Parathyroid adenoma (tissue), 2 donors: ENCODE results near the gene TBX2.
"Not testable (repeated sequence)": the region's sequence is repeated elsewhere in the genome, so short reads cannot be mapped to it uniquely, and the experiment has no call there.

Experiments
- H2AFZ ChIP-seq: fragments of 300-600 bp; sonication (generic); one replicate; pipeline ENCODE4 v1.7.0; 2017; ENCODE audit warnings: antibody characterized with exemption, mild to moderate bottlenecking
- H3K27ac ChIP-seq: fragments of 300-600 bp; sonication (generic); one replicate; pipeline ENCODE4 v1.7.0; 2017
- H3K27me3 ChIP-seq: fragments of 300-600 bp; sonication (generic); one replicate; pipeline ENCODE4 v1.7.0; 2017; ENCODE audit warnings: low read length; ENCODE audit not compliant: control insufficient read depth, insufficient read depth
- H3K36me3 ChIP-seq: fragments of 300-600 bp; sonication (generic); one replicate; pipeline ENCODE4 v1.7.0; 2017; ENCODE audit warnings: low read length; ENCODE audit not compliant: control insufficient read depth, insufficient read depth
- H3K4me1 ChIP-seq: fragments of 300-600 bp; sonication (generic); one replicate; pipeline ENCODE4 v1.7.0; 2017; ENCODE audit warnings: control low read depth
- H3K4me2 ChIP-seq: fragments of 300-600 bp; sonication (generic); one replicate; pipeline ENCODE4 v1.7.0; 2017; ENCODE audit warnings: low read length
- H3K4me3 ChIP-seq: fragments of 300-600 bp; sonication (generic); one replicate; pipeline ENCODE4 v1.7.0; 2017; ENCODE audit warnings: low read depth, low read length
- H3K79me2 ChIP-seq: fragments of 300-600 bp; sonication (generic); one replicate; pipeline ENCODE4 v1.7.0; 2017; ENCODE audit warnings: control low read depth
- H3K9ac ChIP-seq: fragments of 300-600 bp; sonication (generic); one replicate; pipeline ENCODE4 v1.7.0; 2017; ENCODE audit warnings: mild to moderate bottlenecking
- H3K9me3 ChIP-seq: fragments of 300-600 bp; sonication (generic); one replicate; pipeline ENCODE4 v1.7.0; 2017; ENCODE audit warnings: low read length; ENCODE audit not compliant: control insufficient read depth
- CTCF ChIP-seq: fragments of 300-600 bp; sonication (generic); IDR thresholded peaks from one replicate; pipeline ENCODE4 v1.7.0; 2017; ENCODE audit warnings: antibody characterized with exemption, mild to moderate bottlenecking
- donor health status: primary hyperparathyroidism.

The TBX2 gene

GRCh38 chr17:61444075-61444474 is 44.4 kb downstream of the TBX2 start:
- Histone ChIP-seq H3K36me3 (no peaks in the 10 kb centered on the region), H3K4me2 (no peak overlapping the region), H3K27ac (no peak overlapping the region), H3K9ac (no peak overlapping the region), H2AFZ (no peak overlapping the region), H3K4me1 (no peaks in the 10 kb centered on the region), H3K27me3 (no peaks in the 10 kb centered on the region), H3K4me3 (no peak overlapping the region), H3K79me2 (no peaks in the 10 kb centered on the region), H3K9me3 (no peaks in the 10 kb centered on the region)
- TF ChIP-seq CTCF: no peak

- H3K4me2 ChIP-seq: no peak overlapping the region
- H3K4me3 ChIP-seq: no peak overlapping the region
- no peaks in the 10 kb centered on the region for H3K36me3 ChIP-seq
- TF ChIP-seq CTCF: no peak
- H2AFZ ChIP-seq: no peak overlapping the region
- H3K79me2 ChIP-seq: no peaks in the 10 kb centered on the region
- H3K9ac ChIP-seq: no peak overlapping the region
- no peaks in the 10 kb centered on the region for H3K9me3 ChIP-seq
- H3K27me3 ChIP-seq: no peaks in the 10 kb centered on the region
- no peaks in the 10 kb centered on the region for H3K4me1 ChIP-seq
- no peak overlapping the region for H3K27ac ChIP-seq
These were observed 45.2 kb downstream of the TBX2 start for GRCh38 chr17:61444831-61445230.

GRCh38 chr17:61447358-61447757 is 47.7 kb downstream of the TBX2 start:
- Histone ChIP-seq H3K4me2 (no peak overlapping the region), H3K4me1 (no peaks in the 10 kb centered on the region), H3K79me2 (no peaks in the 10 kb centered on the region), H3K4me3 (no peak overlapping the region), H3K27ac (no peak overlapping the region), H2AFZ (no peak overlapping the region), H3K27me3 (peaks cover 10% of the 10 kb centered on the region), H3K36me3 (no peaks in the 10 kb centered on the region), H3K9ac (no peak overlapping the region), H3K9me3 (no peaks in the 10 kb centered on the region)
- no peak for TF ChIP-seq CTCF

- H3K27me3 ChIP-seq: peaks cover 16% of the 10 kb centered on the region
- no peaks in the 10 kb centered on the region for H3K4me1 ChIP-seq
- TF ChIP-seq CTCF: no peak
These were observed 48.4 kb downstream of the TBX2 start for GRCh38 chr17:61448042-61448441.

GRCh38 chr17:61449140-61449539 is 49.5 kb downstream of the TBX2 start:
- H3K4me2 ChIP-seq, H3K79me2 ChIP-seq, H3K36me3 ChIP-seq, H3K9ac ChIP-seq, H3K27ac ChIP-seq, H3K9me3 ChIP-seq, H2AFZ ChIP-seq, H3K4me3 ChIP-seq, H3K4me1 ChIP-seq: not testable (repeated sequence)
- peaks cover 27% of the 10 kb centered on the region for H3K27me3 ChIP-seq

More at GRCh38 chr17:61448042-61448441, 48.4 kb downstream of the TBX2 start:
- no peak overlapping the region for H3K4me2 ChIP-seq
- H3K9me3 ChIP-seq: no peaks in the 10 kb centered on the region
- no peaks in the 10 kb centered on the region for H3K36me3 ChIP-seq
- H3K4me3 ChIP-seq: no peak overlapping the region
- no peak overlapping the region for H3K9ac ChIP-seq
- H3K79me2 ChIP-seq: no peaks in the 10 kb centered on the region
- no peak overlapping the region for H2AFZ ChIP-seq
- no peak overlapping the region for H3K27ac ChIP-seq
